B cell (primary cell): Measurements from ENCODE around the gene UBE2M. TPM values are rescaled to one million over a fixed set of nuclear protein-coding genes. Genes with fewer than 3 reads are reported as not detected.
A peak's percentile ranks its signal among the peaks of the same experiment; 100 is the strongest.

Experiments used
- ATAC-seq: fragments of 200-7000 bp; cut with Tn5 transposase; one replicate; pipeline ENCODE4 v1.10.0; 2021; ENCODE audit warnings: low read depth, mild to moderate bottlenecking, moderate number of reproducible peaks, moderate library complexity
- CTCF ChIA-PET: fragments of 350-600 bp; sonication (Branson Sonifier 250); formaldehyde crosslinking; loops from one replicate; lab custom pipeline; 2021; ENCODE audit warnings: antibody characterized with exemption, inconsistent platforms; lab: Charles Lee
- POLR2A ChIA-PET: fragments of 350-600 bp; sonication (Branson Sonifier 250); formaldehyde crosslinking; loops from one replicate; lab custom pipeline; 2021; ENCODE audit warnings: antibody characterized with exemption; lab: Charles Lee
- DNase-seq: peaks from one replicate; pipeline ENCODE4 v3.0.0; 2013
- H2AFZ ChIP-seq: 2 replicates; pipeline ENCODE4 v1.6.1; 2012; ENCODE audit warnings: mild to moderate bottlenecking, low read depth, low read length; ENCODE audit not compliant: insufficient read depth, poor library complexity, severe bottlenecking
- H3K27ac ChIP-seq, 2 donors: 1 replicate in 1 of 2; 2 replicates in 1 of 2; pipeline ENCODE4 v1.5.1; 2012 to 2013; ENCODE audit warnings: low read length in 2 of 2, mild to moderate bottlenecking in 2 of 2, moderate library complexity in 1 of 2
- H3K27me3 ChIP-seq, 4 experiments: fragments of 200-600 bp in 1 of 4; sonication (generic) in 1 of 4; replicated peaks in 1 of 4; 1 replicate in 2 of 4; 2 replicates in 2 of 4; pipeline versions ENCODE4 v1.6.1 to v1.7.0; 2013 to 2016; ENCODE audit warnings: low read length in 3 of 4, mild to moderate bottlenecking in 2 of 4, mixed read lengths in 1 of 4, moderate library complexity in 1 of 4; ENCODE audit not compliant: insufficient read depth in 4 of 4, control insufficient read depth in 3 of 4; ENCODE audit errors: control extremely low read depth in 1 of 4
- H3K36me3 ChIP-seq, 2 experiments: replicated peaks in 1 of 2; 1 replicate in 1 of 2; 2 replicates in 1 of 2; pipeline versions ENCODE4 v1.6.1 to v1.7.1; 2013; ENCODE audit warnings: low read length in 1 of 2; ENCODE audit not compliant: insufficient read depth in 2 of 2, control insufficient read depth in 1 of 2; ENCODE audit errors: control extremely low read depth in 1 of 2, extremely low read depth in 1 of 2
- H3K4me1 ChIP-seq, 2 donors: fragments of 200-600 bp in 1 of 2; sonication (generic) in 1 of 2; 1 replicate in 1 of 2; 2 replicates in 1 of 2; pipeline versions ENCODE4 v1.5.1 to v1.6.1; 2013 to 2017; ENCODE audit warnings: low read length in 2 of 2; ENCODE audit not compliant: control insufficient read depth in 2 of 2, insufficient read depth in 2 of 2
- H3K4me2 ChIP-seq: replicated peaks from 2 replicates; pipeline ENCODE3; 2012; ENCODE audit warnings: mild to moderate bottlenecking, low read depth, low read length; ENCODE audit not compliant: poor library complexity, severe bottlenecking
- H3K4me3 ChIP-seq, 5 experiments: fragments of 200-600 bp in 1 of 5; sonication (generic) in 1 of 5; 1 replicate in 3 of 5; 2 replicates in 2 of 5; pipeline versions ENCODE4 v1.5.1 to v1.7.0; 2011 to 2016; ENCODE audit warnings: low read length in 4 of 5, mild to moderate bottlenecking in 4 of 5, low read depth in 2 of 5, control low read depth in 1 of 5, moderate library complexity in 1 of 5; ENCODE audit not compliant: insufficient read depth in 1 of 5; ENCODE audit errors: control extremely low read depth in 1 of 5, extremely low read depth in 1 of 5
- H3K79me2 ChIP-seq: fragments of 200-600 bp; sonication (generic); one replicate; pipeline ENCODE4 v1.6.0; 2016; ENCODE audit warnings: low read length; ENCODE audit not compliant: control insufficient read depth, insufficient read depth
- H3K9ac ChIP-seq: fragments of 200-600 bp; sonication (generic); 2 replicates; pipeline ENCODE4 v1.6.1; 2017; ENCODE audit warnings: mild to moderate bottlenecking, low read length, moderate library complexity
- H3K9me3 ChIP-seq, 3 donors: one replicate each; pipeline versions ENCODE4 v1.6.1 to v1.7.1; 2013; ENCODE audit warnings: low read length in 2 of 3; ENCODE audit not compliant: control insufficient read depth in 2 of 3, insufficient read depth in 1 of 3; ENCODE audit errors: control extremely low read depth in 1 of 3
- H4K20me1 ChIP-seq: 2 replicates; pipeline ENCODE4 v1.6.0; 2012; ENCODE audit warnings: mild to moderate bottlenecking, low read length; ENCODE audit not compliant: insufficient read depth, control insufficient read depth, poor library complexity, severe bottlenecking
- H3K27ac Mint-ChIP-seq: one replicate; pipeline ENCODE4 v1.8.0; 2021; ENCODE audit warnings: mixed read lengths
- H3K27me3 Mint-ChIP-seq: one replicate; pipeline ENCODE4 v1.8.0; 2021; ENCODE audit warnings: mixed read lengths
- H3K4me1 Mint-ChIP-seq: one replicate; pipeline ENCODE4 v1.8.0; 2021; ENCODE audit warnings: mixed read lengths
- H3K4me3 Mint-ChIP-seq: one replicate; pipeline ENCODE4 v1.8.0; 2021; ENCODE audit warnings: mixed read lengths
- H3K9me3 Mint-ChIP-seq: one replicate; pipeline ENCODE4 v1.8.0; 2022; ENCODE audit warnings: mixed read lengths; ENCODE audit not compliant: insufficient read depth
- EZH2 ChIP-seq: IDR thresholded peaks from 2 replicates; pipeline ENCODE4 v1.6.1; 2012; ENCODE audit warnings: borderline replicate concordance, low read depth, mild to moderate bottlenecking, moderate library complexity, low read length; ENCODE audit not compliant: insufficient read depth, poor library complexity, severe bottlenecking
- WGBS: methylation state at CpG from one replicate; pipeline ENCODE4 v1.1.5; 2013; ENCODE audit warnings: missing lambda C conversion rate; ENCODE audit not compliant: insufficient coverage; 5-methylcytosine and 5-hydroxymethylcytosine counted together
- intact Hi-C: fragments of 100-400 bp; cut with micrococcal nuclease; formaldehyde crosslinking; loops from one replicate; pipeline ENCODE4 v1.10.0; 2022
- polyA plus RNA-seq: library from polyadenylated mRNA; depleted of rRNA; stranded (reverse); fragments of >200 nt; gene quantifications from 2 replicates; pipeline ENCODE4 v1.2.3, GENCODE V29; 2012
- total RNA-seq, 2 donors: library from RNA; stranded (reverse); fragments of 120-200 nt in 1 of 2; gene quantifications; 1 replicate in 1 of 2; 2 replicates in 1 of 2; pipeline versions ENCODE4 v1.2.3 to v1.2.4, GENCODE V29; 2013 to 2022
- TF ChIP-seq, protein P1 (sequence below): fragments of 200-600 bp; IDR thresholded peaks from one replicate; pipeline ENCODE4 v1.8.0; 2022; ENCODE audit warnings: antibody characterized with exemption, mild to moderate bottlenecking

Gene UBE2M
- total and polyA plus RNA-seq, 2 donors (not counting 1 experiment from before 2014, with no cell fraction given), result 62.5 to 66.1 TPM

DNA sequence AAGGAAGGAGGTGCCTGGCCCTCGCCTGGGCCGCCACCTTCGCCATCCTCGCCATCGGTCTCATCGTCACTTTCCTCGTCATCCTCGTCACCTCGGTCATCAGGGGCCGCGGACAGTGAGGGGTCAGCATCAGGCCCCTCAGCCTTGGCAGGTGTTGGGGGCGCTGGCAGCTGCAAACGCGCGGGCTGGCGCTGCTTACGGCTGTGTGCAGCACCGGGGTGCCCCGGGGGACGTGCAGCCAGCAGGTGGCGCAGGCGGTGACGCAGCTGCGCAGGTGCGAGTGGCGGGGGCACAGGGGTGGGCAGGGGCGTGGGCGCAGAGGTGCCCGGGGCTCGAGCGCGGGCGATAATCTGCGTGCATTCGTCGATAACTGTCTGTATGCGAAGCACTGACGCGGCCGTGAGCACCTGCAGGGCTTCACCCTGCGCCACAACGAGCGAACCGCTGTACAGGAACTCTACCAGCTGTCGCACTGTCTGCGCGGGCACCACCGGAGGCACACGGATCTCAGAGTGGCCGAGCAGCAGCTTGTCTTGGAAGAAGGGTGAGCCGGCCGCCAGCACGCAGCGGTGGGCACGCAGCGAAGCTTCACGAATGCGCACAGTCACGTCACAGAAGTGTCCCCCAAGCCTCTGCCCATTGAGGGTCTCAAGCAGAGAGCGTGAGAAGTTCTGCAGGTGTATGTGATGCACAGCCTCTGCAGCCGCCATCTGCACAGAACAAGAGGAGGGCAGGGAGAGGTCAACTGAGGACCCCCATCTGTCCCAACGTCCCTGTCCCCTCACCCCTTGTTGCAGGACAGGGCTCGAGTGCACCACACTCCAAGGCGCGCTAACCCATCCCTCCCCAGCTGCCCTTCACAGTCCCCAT is 41.2 kb downstream of the UBE2M start:
- Histone ChIP-seq H3K4me1 (peaks cover 26 to 41% of the 10 kb centered on the region in 2 donors), H3K79me2 (peaks cover 50% of the 10 kb centered on the region), H3K9ac (no peak overlapping the region), H3K36me3 (peaks cover 0 to 12% of the 10 kb centered on the region in 2 experiments), H3K27me3 (no peaks in the 10 kb centered on the region), H4K20me1 (peaks cover 61% of the 10 kb centered on the region), H3K4me3 (no peak overlapping the region), H3K4me2 (no peak overlapping the region), H3K9me3 (no peaks in the 10 kb centered on the region), H3K27ac (no peak overlapping the region), H2AFZ (no peak overlapping the region)
- CTCF ChIA-PET, result interaction anchor here (1.3 to 1.8 kb wide), 2 partner anchors 64 to 187 kb away, joined by 4 read pairs; no protein-coding TSS in a partner anchor
- Mint-ChIP-seq H3K27me3 (no peaks in the 10 kb centered on the region), H3K9me3 (no peaks in the 10 kb centered on the region), H3K4me1 (peaks cover 50% of the 10 kb centered on the region), H3K4me3 (peak overlapping the region; percentile 98), H3K27ac (no peak overlapping the region)
- POLR2A ChIA-PET, result no interaction called here
- ATAC-seq, result no peak
- intact Hi-C loops, result no loop called here
- no peak for DNase-seq
- 98% methylated on average over 64 of the region's 65 CpGs for WGBS
- TF ChIP-seq EZH2, result no peak
- TF ChIP-seq, protein P1, sequence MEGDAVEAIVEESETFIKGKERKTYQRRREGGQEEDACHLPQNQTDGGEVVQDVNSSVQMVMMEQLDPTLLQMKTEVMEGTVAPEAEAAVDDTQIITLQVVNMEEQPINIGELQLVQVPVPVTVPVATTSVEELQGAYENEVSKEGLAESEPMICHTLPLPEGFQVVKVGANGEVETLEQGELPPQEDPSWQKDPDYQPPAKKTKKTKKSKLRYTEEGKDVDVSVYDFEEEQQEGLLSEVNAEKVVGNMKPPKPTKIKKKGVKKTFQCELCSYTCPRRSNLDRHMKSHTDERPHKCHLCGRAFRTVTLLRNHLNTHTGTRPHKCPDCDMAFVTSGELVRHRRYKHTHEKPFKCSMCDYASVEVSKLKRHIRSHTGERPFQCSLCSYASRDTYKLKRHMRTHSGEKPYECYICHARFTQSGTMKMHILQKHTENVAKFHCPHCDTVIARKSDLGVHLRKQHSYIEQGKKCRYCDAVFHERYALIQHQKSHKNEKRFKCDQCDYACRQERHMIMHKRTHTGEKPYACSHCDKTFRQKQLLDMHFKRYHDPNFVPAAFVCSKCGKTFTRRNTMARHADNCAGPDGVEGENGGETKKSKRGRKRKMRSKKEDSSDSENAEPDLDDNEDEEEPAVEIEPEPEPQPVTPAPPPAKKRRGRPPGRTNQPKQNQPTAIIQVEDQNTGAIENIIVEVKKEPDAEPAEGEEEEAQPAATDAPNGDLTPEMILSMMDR, result no peak
